Mesenchymal stem cell (in vitro differentiated cells and primary cell): ENCODE measurements around the gene MPP2.
"Not testable (repeated sequence)": the region's sequence is repeated elsewhere in the genome, so short reads cannot be mapped to it uniquely, and the experiment has no call there.

Experiments
- DNase-seq: peaks from one replicate; pipeline ENCODE4 v3.0.0-alpha.2; 2013
- H2AFZ ChIP-seq: one replicate; pipeline ENCODE4 v1.6.1; 2013; ENCODE audit warnings: low read depth, mild to moderate bottlenecking, control low read depth, inconsistent platforms, low read length, moderate library complexity
- H2AK5ac ChIP-seq: 2 replicates; pipeline ENCODE4 v1.6.1; 2013; ENCODE audit warnings: low read length, moderate library complexity, mild to moderate bottlenecking, inconsistent platforms; ENCODE audit not compliant: severe bottlenecking
- H2BK120ac ChIP-seq: one replicate; pipeline ENCODE4 v1.6.1; 2013; ENCODE audit warnings: low read depth, mild to moderate bottlenecking, inconsistent platforms, low read length, moderate library complexity
- H2BK12ac ChIP-seq, 2 experiments: one replicate each; pipeline ENCODE4 v1.6.1; 2013; ENCODE audit warnings: inconsistent platforms in 2 of 2, low read length in 2 of 2, mild to moderate bottlenecking in 2 of 2, moderate library complexity in 2 of 2, control low read depth in 1 of 2
- H2BK15ac ChIP-seq: one replicate; pipeline ENCODE4 v1.6.1; 2013; ENCODE audit warnings: mild to moderate bottlenecking, low read depth, inconsistent platforms; ENCODE audit not compliant: poor library complexity, severe bottlenecking
- H2BK5ac ChIP-seq: 2 replicates; pipeline ENCODE4 v1.6.1; 2013; ENCODE audit warnings: low read depth, mild to moderate bottlenecking, low read length, control low read depth, inconsistent platforms; ENCODE audit not compliant: poor library complexity, severe bottlenecking
- H3K14ac ChIP-seq, 2 experiments: one replicate each; pipeline ENCODE4 v1.6.1; 2013; ENCODE audit warnings: inconsistent platforms in 2 of 2, low read length in 2 of 2, control low read depth in 1 of 2, mild to moderate bottlenecking in 1 of 2, moderate library complexity in 1 of 2
- H3K18ac ChIP-seq, 2 experiments: one replicate each; pipeline ENCODE4 v1.6.1; 2013; ENCODE audit warnings: inconsistent platforms in 2 of 2, low read length in 2 of 2, control low read depth in 1 of 2, low read depth in 1 of 2, mild to moderate bottlenecking in 1 of 2
- H3K23ac ChIP-seq, 2 experiments: one replicate each; pipeline ENCODE4 v1.6.1; 2013; ENCODE audit warnings: inconsistent platforms in 2 of 2, low read length in 2 of 2, mild to moderate bottlenecking in 2 of 2, moderate library complexity in 2 of 2, control low read depth in 1 of 2
- H3K27ac ChIP-seq: 2 replicates; pipeline ENCODE4 v1.5.1; 2013; ENCODE audit warnings: mild to moderate bottlenecking, moderate library complexity, low read length, control low read depth, inconsistent platforms; ENCODE audit not compliant: poor library complexity, severe bottlenecking
- H3K27me3 ChIP-seq, 2 experiments: 2 replicates each; pipeline versions ENCODE4 v1.6.1 to v1.7.0; 2013; ENCODE audit warnings: low read length in 2 of 2, mild to moderate bottlenecking in 2 of 2, moderate library complexity in 2 of 2, control low read depth in 1 of 2, inconsistent platforms in 1 of 2; ENCODE audit not compliant: control insufficient read depth in 1 of 2, insufficient read depth in 1 of 2
- H3K36me3 ChIP-seq, 2 experiments: 2 replicates each; pipeline versions ENCODE4 v1.6.1 to v1.7.0; 2013; ENCODE audit warnings: low read length in 2 of 2, control low read depth in 1 of 2, inconsistent platforms in 1 of 2, low read depth in 1 of 2, mild to moderate bottlenecking in 1 of 2; ENCODE audit not compliant: insufficient read depth in 2 of 2, control insufficient read depth in 1 of 2
- H3K4ac ChIP-seq, 2 experiments: one replicate each; pipeline ENCODE4 v1.6.1; 2013; ENCODE audit warnings: inconsistent platforms in 2 of 2, low read length in 2 of 2, mild to moderate bottlenecking in 2 of 2, moderate library complexity in 2 of 2, control low read depth in 1 of 2, low read depth in 1 of 2
- H3K4me1 ChIP-seq: 2 replicates; pipeline ENCODE4 v1.6.1; 2013; ENCODE audit warnings: low read depth, low read length, control low read depth; ENCODE audit not compliant: control insufficient read depth, insufficient read depth
- H3K4me2 ChIP-seq: 2 replicates; pipeline ENCODE4 v1.6.1; 2013; ENCODE audit warnings: low read length, mild to moderate bottlenecking, inconsistent platforms; ENCODE audit not compliant: poor library complexity, severe bottlenecking
- H3K4me3 ChIP-seq, 2 experiments: 2 replicates each; pipeline versions ENCODE4 v1.5.1 to v1.7.0; 2013; ENCODE audit warnings: low read length in 2 of 2, mild to moderate bottlenecking in 2 of 2, control low read depth in 1 of 2, low read depth in 1 of 2; ENCODE audit not compliant: insufficient read depth in 1 of 2
- H3K79me1 ChIP-seq: replicated peaks from 2 replicates; pipeline ENCODE4 v1.6.1; 2013; ENCODE audit warnings: mild to moderate bottlenecking, control low read depth, low read length, inconsistent platforms; ENCODE audit not compliant: poor library complexity, severe bottlenecking
- H3K9ac ChIP-seq: 2 replicates; pipeline ENCODE4 v1.7.0; 2013; ENCODE audit warnings: mild to moderate bottlenecking, low read length, moderate library complexity
- H3K9me3 ChIP-seq: 2 replicates; pipeline ENCODE4 v1.7.0; 2013; ENCODE audit warnings: mild to moderate bottlenecking, low read length; ENCODE audit not compliant: control insufficient read depth
- H4K8ac ChIP-seq: one replicate; pipeline ENCODE4 v1.6.1; 2013; ENCODE audit warnings: inconsistent platforms, mild to moderate bottlenecking, low read length, moderate library complexity
- H4K91ac ChIP-seq: one replicate; pipeline ENCODE4 v1.6.1; 2013; ENCODE audit warnings: mild to moderate bottlenecking, low read length, inconsistent platforms
- WGBS: methylation state at CpG from one replicate; pipeline ENCODE4 v1.1.7; 2013; ENCODE audit warnings: mixed read lengths; 5-methylcytosine and 5-hydroxymethylcytosine counted together

Gene MPP2

DNA sequence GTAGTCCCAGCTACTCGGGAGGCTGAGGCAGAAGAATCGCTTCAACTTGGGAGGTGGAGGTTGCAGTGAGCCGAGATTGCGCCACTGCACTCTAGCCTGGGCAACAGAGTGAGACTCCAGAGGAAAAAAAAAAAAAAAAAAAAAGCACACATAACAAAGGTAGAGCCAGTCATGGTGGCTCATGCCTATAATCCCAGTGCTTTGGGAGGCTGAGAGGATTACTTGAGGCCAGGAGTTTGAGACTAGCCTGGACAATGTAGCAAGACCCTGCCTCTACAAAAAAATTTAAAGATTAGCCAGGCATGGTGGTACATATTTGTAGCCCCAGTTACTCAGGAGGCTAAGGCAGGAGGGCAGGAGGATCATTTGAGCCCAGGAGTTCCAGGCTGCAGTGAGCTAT, 12.8 kb downstream of the MPP2 start:
- H3K4me1 ChIP-seq, H2AK5ac ChIP-seq, H2BK5ac ChIP-seq, H2AFZ ChIP-seq, H3K4ac ChIP-seq, H3K4me3 ChIP-seq, H4K8ac ChIP-seq, H3K27ac ChIP-seq, H4K91ac ChIP-seq, H2BK12ac ChIP-seq, H3K9me3 ChIP-seq, H3K4me2 ChIP-seq, H3K14ac ChIP-seq, H3K18ac ChIP-seq, H3K9ac ChIP-seq, H3K23ac ChIP-seq, H3K36me3 ChIP-seq, DNase-seq, H2BK15ac ChIP-seq, H3K79me1 ChIP-seq, H2BK120ac ChIP-seq: not testable (repeated sequence)
- 100% methylated on average over 4 of the region's 4 CpGs for WGBS
- peaks cover 0 to 11% of the 10 kb centered on the region in 2 experiments for H3K27me3 ChIP-seq

DNA sequence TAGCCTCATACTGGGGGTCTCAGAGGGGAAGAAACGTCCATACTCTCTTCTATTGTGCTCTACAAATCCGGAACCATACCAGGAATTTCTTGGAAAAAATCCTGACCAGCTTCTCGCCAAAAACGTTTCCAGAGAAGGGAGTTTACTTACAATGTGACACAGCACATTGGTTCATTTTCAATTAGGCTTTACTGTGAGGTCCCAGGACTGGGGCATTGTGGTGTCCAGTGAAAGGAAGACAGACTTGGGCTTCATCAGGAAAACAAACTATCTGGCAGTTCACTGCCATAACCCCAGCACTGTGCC, 14.7 kb downstream of the MPP2 start:
- DNase-seq: no peak
- H3K4ac ChIP-seq: no peak overlapping the region
- no peak overlapping the region for H3K9ac ChIP-seq
- no peak overlapping the region for H3K18ac ChIP-seq
- 24% methylated on average over 4 of the region's 4 CpGs for WGBS
- H3K27ac ChIP-seq: no peak overlapping the region
- H2BK12ac ChIP-seq: no peak overlapping the region
- no peaks in the 10 kb centered on the region for H3K9me3 ChIP-seq
- no peak overlapping the region for H4K8ac ChIP-seq
- peaks cover 2% of the 10 kb centered on the region for H3K4me1 ChIP-seq
- H2BK5ac ChIP-seq: no peak overlapping the region
- no peak overlapping the region for H3K23ac ChIP-seq
- no peaks in the 10 kb centered on the region for H3K36me3 ChIP-seq
- H3K79me1 ChIP-seq: no peaks in the 10 kb centered on the region
- no peak overlapping the region for H3K4me3 ChIP-seq
- H2AFZ ChIP-seq: no peak overlapping the region
- H2BK120ac ChIP-seq: no peak overlapping the region
- H2BK15ac ChIP-seq: no peak overlapping the region
- H3K27me3 ChIP-seq: peaks cover 0 to 17% of the 10 kb centered on the region in 2 experiments
- H4K91ac ChIP-seq: no peak overlapping the region
- H3K14ac ChIP-seq: no peak overlapping the region
- H3K4me2 ChIP-seq: no peak overlapping the region
- H2AK5ac ChIP-seq: no peak overlapping the region

- no peaks in the 10 kb centered on the region for H3K79me1 ChIP-seq
- no peak overlapping the region for H2AK5ac ChIP-seq
- H4K8ac ChIP-seq: no peak overlapping the region
- H3K9ac ChIP-seq: no peak overlapping the region
- DNase-seq: no peak
- H3K4ac ChIP-seq: no peak overlapping the region
- H2BK15ac ChIP-seq: no peak overlapping the region
- H3K36me3 ChIP-seq: no peaks in the 10 kb centered on the region
- H3K27ac ChIP-seq: no peak overlapping the region
- no peak overlapping the region for H3K4me2 ChIP-seq
- H2BK12ac ChIP-seq: no peak overlapping the region
- no peaks in the 10 kb centered on the region for H3K9me3 ChIP-seq
- H2AFZ ChIP-seq: no peak overlapping the region
- 83% methylated on average over 5 of the region's 5 CpGs for WGBS
- no peak overlapping the region for H2BK5ac ChIP-seq
- peaks cover 2% of the 10 kb centered on the region for H3K4me1 ChIP-seq
- H4K91ac ChIP-seq: no peak overlapping the region
- no peak overlapping the region for H3K18ac ChIP-seq
- no peak overlapping the region for H2BK120ac ChIP-seq
- H3K4me3 ChIP-seq: no peak overlapping the region
- H3K23ac ChIP-seq: no peak overlapping the region
- H3K27me3 ChIP-seq: peaks cover 0 to 17% of the 10 kb centered on the region in 2 experiments
- H3K14ac ChIP-seq: no peak overlapping the region
These were observed 15.3 kb downstream of the MPP2 start for GRCh38 chr17:43891851-43892646.

DNA sequence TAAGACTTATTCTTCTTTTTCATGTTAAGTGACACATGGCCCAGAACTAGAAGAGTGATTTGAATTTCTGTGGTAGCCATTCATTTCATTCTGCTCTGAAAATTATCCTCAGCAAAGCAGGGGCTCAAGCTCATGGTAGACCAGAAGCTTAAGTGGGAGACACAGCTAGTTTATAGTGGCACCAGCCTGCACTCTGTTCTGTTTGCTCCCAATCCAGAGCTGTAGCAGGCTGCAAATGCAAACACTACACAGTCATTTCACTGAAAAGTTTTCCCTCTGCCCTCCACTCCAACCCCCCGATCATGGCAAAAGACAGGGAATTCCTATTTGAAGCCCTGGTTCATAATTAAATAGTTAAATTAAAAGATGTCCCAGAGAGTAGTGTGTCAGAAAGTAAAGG, 17.1 kb downstream of the MPP2 start:
- no peak overlapping the region for H3K9ac ChIP-seq
- no peak overlapping the region for H3K23ac ChIP-seq
- H4K91ac ChIP-seq: no peak overlapping the region
- H2BK5ac ChIP-seq: no peak overlapping the region
- H3K4me1 ChIP-seq: no peaks in the 10 kb centered on the region
- H3K27me3 ChIP-seq: peaks cover 0 to 7% of the 10 kb centered on the region in 2 experiments
- no peak overlapping the region for H2BK120ac ChIP-seq
- H3K9me3 ChIP-seq: no peaks in the 10 kb centered on the region
- no peak for DNase-seq
- H3K79me1 ChIP-seq: no peaks in the 10 kb centered on the region
- H2AK5ac ChIP-seq: no peak overlapping the region
- no peak overlapping the region for H3K4me2 ChIP-seq
- H3K18ac ChIP-seq: no peak overlapping the region
- no peak overlapping the region for H2AFZ ChIP-seq
- H3K27ac ChIP-seq: no peak overlapping the region
- no peak overlapping the region for H3K14ac ChIP-seq
- no peak overlapping the region for H3K4me3 ChIP-seq
- H2BK15ac ChIP-seq: no peak overlapping the region
- H3K4ac ChIP-seq: no peak overlapping the region
- H2BK12ac ChIP-seq: no peak overlapping the region
- H3K36me3 ChIP-seq: no peaks in the 10 kb centered on the region
- WGBS: 100% methylated on average over 1 of the region's 1 CpG
- H4K8ac ChIP-seq: no peak overlapping the region
